Ureter (tissue), 1 donor: ENCODE data around the gene ORM2. TPM values are rescaled to one million over a fixed set of nuclear protein-coding genes. Genes with fewer than 3 reads are reported as not detected.
"Not testable (repeated sequence)": the region's sequence is repeated elsewhere in the genome, so short reads cannot be mapped to it uniquely, and the experiment has no call there.

Source experiments
- DNase-seq: peaks from one replicate; pipeline ENCODE4 v3.0.0-alpha.2; 2020; ENCODE audit warnings: low spot score
- total RNA-seq: library from RNA; stranded (reverse); gene quantifications from one replicate; pipeline ENCODE4 v1.2.4, GENCODE V29; 2023
- donor health status: DM: yes; HTN: yes; CAD: no.

The ORM2 gene
- total RNA-seq, 1 donor from 2014 or later: not detected

GRCh38 chr9:114331229-114332195 is 1.8 kb downstream of the ORM2 start:
- not testable (repeated sequence) for DNase-seq

GRCh38 chr9:114332474-114333040 is 2.9 kb downstream of the ORM2 start:
- DNase-seq: not testable (repeated sequence)

- DNase-seq: not testable (repeated sequence)
These were observed 4.0 kb downstream of the ORM2 start for GRCh38 chr9:114333718-114334117.

- DNase-seq: no peak
These were observed 4.8 kb downstream of the ORM2 start for GRCh38 chr9:114334490-114334889.

- no peak for DNase-seq
These were observed 6.1 kb downstream of the ORM2 start for GRCh38 chr9:114335745-114336144.

GRCh38 chr9:114336157-114336556 is 6.5 kb downstream of the ORM2 start:
- no peak for DNase-seq

GRCh38 chr9:114336699-114337395 is 7.2 kb downstream of the ORM2 start:
- no peak for DNase-seq

- DNase-seq: no peak
These were observed 8.5 kb downstream of the ORM2 start for GRCh38 chr9:114338187-114338586.

GRCh38 chr9:114339130-114339908 is 9.7 kb downstream of the ORM2 start:
- DNase-seq: no peak

GRCh38 chr9:114341152-114341830 is 11.6 kb downstream of the ORM2 start:
- DNase-seq: no peak

- DNase-seq: no peak
These were observed 12.3 kb downstream of the ORM2 start for GRCh38 chr9:114341991-114342390.

GRCh38 chr9:114342755-114343440 is 13.2 kb downstream of the ORM2 start:
- no peak for DNase-seq

- no peak for DNase-seq
These were observed 14.0 kb downstream of the ORM2 start for GRCh38 chr9:114343471-114344187.

GRCh38 chr9:114344188-114344566 is 14.5 kb downstream of the ORM2 start:
- no peak for DNase-seq

GRCh38 chr9:114344692-114345091 is 15.0 kb downstream of the ORM2 start:
- no peak for DNase-seq

GRCh38 chr9:114345493-114346065 is 15.9 kb downstream of the ORM2 start:
- DNase-seq: no peak

GRCh38 chr9:114346146-114346545 is 16.5 kb downstream of the ORM2 start:
- no peak for DNase-seq

GRCh38 chr9:114347675-114348074 is 18.0 kb downstream of the ORM2 start:
- no peak for DNase-seq

GRCh38 chr9:114348261-114348905 is 18.7 kb downstream of the ORM2 start:
- no peak for DNase-seq
